ENCODE results near the gene PRRG2.

- TF ChIP-seq CTCF (conservative IDR thresholded peaks at IDR 0.05; ENCODE audit: low read depth, low read length) (no peak), EZH2 (IDR thresholded peaks at IDR 0.05; ENCODE audit: low read length, unreplicated experiment) (no peak), EZH2phosphoT487 (IDR thresholded peaks at IDR 0.05; ENCODE audit: borderline replicate concordance, low read length) (no peak)
These were observed 13.2 kb upstream of the PRRG2 start for GRCh38 chr19:49567861-49568441.
